ENCODE data around the gene EID3.
"Not testable (repeated sequence)": the region's sequence is repeated elsewhere in the genome, so short reads cannot be mapped to it uniquely, and the experiment has no call there.

EID3 gene

DNA sequence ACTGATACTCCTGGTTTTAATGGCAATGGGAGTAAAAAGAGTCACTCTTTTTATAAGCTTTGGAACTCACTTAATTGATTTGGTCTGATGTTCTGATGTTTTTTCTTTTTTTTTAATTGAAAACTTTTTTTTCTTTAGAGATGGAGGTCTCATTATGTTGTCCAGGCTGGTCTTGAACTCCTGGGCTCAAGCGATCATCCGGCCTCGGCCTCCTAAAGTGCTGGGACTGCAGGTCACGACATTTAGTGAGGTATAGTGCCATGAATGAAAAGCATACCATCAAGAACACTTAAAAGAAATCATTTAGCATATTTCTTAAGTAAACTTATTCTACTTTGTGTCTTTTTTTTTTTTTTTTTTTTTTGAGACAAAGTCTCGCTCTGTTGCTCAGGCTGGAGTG is 12.7 kb upstream of the EID3 start:
- DNase-seq, result no peak

DNA sequence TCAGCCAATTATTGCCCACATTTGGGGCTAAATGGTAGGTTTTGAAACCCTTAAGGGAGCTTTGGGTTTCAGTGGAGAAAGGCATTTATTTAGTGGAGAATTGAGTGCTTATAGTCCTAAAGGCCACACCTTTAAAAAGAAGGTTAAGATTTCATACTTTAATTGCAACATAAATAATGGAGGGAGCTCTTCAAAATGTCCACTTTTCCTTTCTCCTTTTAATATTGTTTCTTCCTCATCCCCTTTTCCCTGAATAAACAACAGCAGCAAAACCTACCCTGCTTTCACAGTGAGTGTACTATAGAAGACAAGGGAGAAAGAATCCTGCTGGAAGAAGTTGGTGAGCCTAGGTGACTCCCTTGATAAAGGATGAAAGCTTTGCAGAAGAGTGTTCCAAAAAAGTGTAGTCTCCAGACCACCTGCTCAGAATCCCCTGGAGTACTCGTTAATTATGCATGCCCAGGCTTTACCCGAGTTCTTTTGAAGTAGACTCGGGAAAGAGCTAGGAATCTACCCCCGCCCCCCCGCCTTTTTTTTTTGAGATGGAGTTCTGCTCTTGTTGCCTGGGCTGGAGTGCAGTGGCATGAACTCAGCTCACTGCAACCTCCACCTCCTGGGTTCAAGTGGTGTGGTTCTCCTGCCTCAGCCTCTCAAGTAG is 11.5 kb upstream of the EID3 start:
- DNase-seq, result no peak

DNA sequence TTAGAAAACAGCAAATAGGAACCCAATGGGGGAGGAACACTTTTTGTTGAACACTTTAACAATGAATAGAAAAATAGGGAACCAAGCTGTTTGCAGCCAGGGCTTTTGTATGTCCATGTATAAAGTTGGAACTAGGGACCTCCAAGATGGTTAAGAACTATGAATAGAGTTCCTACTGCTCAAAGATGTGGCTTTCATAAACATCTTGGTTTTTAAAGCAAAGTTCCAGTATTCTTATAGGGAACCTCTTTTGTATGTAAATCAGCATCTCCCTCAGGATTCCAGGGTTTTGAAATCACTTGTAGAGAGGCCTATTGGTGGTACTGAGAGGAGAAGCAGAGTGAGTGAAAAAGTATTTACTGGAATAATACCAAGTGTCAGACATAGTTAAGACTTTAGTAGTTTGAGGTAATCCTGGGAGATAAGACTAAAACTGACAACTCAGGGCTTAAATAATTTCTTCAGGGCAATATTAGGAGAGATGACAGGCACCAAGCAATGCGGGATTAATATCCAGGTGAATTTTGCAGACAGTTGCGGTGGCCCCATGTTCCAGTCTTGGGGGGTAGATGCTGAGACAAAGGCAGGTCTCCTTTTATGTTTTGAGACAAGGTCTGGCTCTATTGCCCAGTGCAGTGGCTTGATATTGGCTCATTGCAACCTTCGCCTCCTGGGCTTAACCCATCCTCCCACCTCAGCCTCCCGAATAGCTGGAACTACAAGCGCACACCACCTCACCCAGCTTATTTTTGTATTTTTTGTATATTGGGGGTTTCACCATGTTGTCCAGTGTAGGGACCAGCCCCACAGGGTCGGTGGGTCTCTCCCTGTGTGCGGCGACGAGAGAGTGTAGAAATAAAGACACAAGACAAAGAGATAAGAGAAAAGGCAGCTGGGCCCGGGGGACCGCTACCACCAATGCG is 10.4 kb upstream of the EID3 start:
- DNase-seq, result no peak

DNA sequence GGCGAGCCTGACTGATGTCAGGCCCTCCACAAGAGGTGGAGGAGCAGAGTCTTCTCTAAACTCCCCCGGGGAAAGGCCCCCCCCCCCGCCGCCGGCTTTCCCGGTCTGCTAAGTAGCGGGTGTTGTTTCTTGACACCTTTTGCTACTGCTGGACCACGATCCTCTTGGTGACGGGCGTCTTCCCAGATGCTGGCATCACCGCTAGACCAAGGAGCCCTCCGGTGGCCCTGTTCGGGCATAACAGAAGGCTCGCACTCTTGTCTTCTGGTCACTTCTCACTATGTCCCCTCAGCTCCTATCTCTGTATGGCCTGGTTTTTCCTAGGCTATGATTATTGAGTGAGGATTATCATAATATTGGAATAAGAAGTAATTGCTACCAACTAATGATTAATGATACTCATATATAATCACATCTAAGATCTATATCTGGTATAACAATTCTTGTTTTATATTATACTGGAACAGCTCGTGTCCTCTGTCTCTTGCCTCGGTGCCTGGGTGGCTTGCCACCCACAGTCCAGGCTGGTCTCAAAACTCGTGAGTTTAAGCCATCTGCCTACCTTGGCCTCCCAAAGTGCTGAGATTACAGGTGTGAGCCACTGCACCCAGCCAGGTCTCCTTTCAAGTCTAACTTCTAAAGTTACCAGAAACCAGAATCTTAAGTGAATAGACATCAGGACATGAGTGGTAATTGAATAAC is 9.2 kb upstream of the EID3 start:
- DNase-seq, result not testable (repeated sequence)

DNA sequence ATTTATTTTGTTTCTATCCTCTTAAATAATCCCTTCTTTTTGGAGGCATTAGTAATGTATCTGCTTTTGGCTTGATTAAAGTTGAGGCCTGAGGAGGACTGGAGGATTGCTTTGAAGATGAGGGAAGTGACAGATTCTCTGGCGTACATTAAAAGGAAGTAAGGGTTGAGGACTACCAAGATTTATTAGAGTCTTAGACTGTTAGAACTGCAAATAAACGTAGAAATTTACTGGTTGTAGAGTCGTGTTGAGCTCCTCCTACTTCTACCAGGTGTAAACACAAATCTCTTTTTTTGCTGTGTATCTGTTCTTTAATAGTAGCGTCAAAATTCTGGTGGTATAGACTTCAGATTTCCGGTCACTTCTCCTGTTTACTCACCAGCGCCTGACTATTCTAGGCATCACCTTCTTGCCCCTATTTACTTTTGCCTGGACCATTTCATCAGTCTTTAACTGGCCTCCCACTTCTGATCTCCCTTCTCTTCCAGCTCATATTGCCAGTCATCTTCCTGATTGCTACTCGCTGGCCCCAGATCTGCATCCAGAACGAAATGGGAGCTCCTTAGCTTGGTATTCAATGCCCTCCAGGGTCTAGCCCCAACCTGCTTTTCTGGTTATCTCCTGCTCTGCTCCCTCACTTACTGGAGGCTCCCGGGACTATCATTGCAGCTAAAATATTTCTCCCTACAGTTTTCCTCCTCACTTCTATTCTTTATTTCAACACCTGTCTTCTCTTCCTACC is 8.4 kb upstream of the EID3 start:
- DNase-seq, result no peak

DNA sequence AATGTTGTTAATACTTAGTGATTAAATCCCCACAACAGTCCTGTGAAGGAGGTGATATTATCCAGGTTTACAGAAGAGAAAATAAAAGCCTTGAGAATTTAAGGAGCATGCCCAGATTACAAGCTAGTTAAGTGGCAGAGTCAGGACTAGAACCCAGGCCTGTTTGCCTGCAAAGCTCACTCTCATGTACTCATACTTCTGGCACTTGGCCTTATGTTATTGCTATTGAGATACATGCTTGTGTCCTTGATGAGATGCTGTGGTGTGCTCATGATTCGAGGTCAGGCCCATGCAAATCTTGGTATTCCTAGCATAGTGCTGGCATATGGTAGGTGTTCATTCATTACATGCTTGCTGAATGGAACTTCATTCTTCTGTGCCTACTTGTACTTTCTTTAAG is 7.6 kb upstream of the EID3 start:
- DNase-seq, result no peak

DNA sequence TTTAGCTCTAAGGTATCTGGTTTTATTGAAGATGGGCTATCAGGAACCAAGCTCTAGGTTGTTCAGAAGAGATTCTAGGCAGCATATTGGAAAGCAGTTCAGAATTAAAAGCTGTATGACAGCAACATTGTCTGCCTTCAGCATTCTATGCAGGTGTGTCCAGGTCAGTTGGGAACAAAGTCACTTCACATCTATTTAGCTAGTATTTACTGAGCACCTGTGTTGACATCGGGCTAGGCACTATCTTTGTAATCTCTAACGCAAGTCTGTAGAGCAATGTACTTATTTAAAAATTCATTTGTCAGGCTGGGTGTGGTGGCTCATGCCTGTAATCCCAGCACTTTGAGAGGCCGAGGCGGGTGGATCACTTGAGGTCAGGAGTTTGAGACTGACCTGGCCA is 6.8 kb upstream of the EID3 start:
- no peak for DNase-seq

DNA sequence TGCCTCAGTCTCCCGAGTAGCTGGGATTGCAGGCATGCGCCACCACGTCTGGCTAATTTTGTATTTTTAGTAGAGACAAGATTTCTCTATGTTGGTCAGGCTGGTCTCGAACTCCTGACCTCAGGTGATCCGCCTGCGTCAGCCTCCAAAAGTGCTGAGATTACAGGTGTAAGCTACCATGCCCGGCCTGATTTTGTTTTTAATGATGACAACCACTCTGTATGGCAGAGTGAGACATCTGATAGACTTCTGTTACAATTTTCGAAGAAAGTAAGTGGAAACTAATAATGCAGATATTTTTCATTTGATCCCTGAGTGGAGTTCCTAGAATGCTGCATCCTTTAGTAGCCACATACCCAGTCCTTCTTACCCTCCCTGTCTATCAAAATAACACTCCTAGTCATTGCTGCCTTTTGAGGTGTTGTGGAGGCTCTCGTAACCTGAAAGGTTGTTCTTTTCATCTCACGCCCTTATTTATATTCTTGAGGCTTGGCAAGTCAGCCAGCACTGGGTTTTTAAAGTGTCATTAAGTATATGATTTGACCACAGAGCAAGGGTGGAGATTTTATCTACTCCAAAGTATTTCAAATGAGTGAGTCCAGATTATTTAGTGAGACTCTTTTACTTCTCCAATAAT is 5.9 kb upstream of the EID3 start:
- DNase-seq, result no peak

DNA sequence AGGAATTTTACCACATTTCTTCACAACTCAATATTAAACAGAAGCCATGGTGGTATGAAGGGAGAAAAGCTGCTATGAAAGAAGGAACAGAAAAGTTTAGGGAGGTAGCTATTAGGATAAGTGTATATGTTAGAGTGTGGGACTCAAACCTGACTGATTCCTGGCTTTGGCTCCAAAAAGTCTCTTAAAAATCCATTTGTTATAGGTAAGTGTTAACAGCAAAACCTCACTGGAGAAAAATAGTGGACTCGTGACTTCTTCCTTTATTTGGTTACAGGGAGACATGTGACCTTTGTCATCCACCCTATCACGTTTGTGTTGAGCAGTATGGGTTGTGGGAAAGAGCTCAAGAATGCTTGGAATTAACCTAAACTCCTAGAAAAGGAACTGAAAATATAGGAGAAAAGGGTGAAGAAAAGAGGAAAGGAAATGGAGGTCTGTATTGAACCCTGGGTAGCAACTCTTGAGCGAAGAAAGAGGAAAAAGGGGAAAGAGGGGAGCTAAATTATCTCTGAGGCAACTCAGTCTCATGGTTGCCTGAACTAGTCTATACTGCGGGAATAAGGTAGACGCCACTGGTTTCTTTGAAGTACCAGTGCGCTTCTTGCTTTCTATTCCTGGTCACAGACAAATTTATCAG is 3.6 kb upstream of the EID3 start:
- DNase-seq, result no peak

DNA sequence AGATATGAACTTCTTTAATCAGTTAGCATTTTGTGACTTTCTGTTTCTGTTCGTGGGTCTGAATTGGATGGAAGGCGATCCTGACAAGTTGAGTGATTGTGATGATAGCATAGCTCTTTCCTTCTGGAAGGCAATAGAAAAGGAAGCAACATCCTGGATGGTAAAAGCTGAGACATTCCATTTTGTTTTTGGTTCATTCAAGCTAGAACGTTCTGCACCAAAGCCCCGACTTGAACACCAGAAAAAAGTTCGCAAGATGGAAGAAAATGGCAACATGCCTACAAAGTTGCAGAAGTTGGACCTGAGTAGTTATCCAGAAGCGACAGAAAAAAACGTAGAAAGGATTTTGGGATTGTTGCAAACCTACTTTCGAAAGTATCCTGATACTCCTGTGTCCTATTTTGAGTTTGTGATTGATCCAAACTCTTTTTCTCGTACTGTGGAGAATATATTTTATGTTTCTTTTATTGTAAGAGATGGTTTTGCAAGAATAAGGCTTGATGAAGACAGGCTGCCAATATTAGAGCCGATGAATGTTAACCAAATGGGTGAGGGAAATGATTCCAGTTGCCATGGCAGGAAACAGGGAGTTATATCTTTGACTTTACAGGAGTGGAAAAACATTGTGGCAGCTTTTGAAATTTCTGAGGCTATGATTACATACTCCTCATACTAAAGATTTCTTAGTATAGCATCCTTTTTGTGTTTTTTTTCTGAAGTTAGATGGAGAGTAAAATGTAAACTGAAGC is 896 bp downstream of the EID3 start:
- no peak for DNase-seq

DNA sequence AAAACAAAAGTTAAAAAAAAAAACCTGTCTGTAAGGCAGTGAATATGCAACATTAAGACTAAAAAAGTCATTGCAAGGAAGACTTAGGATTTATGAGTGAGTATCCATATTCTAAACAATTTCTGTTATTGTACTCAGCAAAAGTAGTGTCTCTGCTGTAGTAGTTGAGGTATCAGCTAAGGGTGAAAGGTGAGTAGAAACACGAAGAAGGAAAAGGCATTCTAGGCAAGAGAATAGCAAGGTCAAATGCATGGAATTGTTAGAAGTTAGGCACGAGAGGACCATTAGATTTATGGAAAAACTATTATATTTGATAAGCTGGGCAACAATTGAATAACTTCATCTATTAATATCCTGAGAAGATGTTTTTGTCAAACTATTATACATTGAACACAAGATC is 1.8 kb downstream of the EID3 start:
- DNase-seq, result no peak

DNA sequence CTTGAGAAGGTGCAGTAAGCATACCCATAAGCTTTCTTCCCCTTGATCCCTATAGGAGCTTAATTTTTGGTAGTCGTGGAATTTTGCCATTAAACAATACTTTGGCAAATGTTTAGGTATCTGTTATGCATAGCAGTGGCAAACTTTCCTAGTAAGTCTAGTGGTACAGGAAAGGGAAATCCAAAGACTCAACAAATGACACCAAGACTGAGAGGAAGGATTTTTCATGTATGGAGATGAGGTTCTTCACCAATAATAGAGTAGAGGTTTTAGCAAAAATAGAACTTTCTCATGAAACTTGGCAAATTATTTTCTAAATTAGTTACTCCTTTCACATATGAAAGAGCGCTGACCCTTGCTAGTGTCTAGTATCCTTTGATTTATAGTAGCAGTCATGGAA is 2.8 kb downstream of the EID3 start:
- no peak for DNase-seq

DNA sequence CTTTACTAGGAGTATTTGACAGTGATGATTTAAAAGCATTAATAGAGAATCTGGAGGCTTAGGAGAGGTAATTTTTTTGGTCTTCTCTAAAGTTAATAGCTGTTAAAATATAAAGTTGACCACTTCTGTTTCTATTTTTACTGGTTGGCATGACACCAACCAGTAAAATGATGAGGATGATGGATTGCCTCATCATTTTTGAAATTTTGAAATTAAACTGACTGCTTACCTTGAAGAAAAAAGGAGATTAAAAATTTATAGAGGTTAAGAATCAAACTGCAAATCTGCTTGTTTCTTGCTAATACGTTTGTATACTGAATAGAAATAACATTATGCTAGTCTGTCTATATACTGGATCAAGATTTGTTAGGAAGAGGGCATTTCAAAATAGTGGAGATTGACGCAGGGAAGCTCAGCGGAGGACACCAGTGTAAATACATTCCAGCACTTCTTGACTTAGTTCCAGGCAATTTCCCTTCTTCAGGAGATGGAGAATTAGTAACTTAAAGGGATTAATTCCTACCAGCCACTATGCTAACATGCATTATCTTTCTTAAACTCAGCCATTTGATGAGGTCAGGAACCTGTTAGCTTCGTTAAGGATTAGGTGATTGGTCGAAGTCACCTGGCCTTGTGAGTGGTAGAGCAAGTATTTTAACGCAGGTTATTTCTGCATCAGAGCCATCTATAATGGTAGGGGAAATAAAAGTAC is 3.6 kb downstream of the EID3 start:
- DNase-seq, result no peak

DNA sequence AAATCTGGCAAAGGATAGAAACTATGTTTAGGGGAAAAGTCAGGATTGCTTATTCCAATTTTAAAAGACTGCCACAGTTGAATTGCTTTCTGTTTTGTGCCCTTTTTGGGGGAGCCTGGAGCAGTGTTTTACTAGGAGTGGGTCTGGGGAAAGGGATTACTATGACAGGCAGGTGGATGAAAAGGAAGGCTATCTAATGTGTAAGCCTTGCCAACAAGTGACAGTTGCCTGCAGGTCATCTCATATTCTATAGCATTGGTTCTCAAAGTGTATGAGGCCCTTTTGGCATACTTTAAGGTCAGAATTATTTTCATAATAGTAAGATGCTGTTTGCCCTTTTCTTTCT is 4.1 kb downstream of the EID3 start:
- DNase-seq, result no peak

DNA sequence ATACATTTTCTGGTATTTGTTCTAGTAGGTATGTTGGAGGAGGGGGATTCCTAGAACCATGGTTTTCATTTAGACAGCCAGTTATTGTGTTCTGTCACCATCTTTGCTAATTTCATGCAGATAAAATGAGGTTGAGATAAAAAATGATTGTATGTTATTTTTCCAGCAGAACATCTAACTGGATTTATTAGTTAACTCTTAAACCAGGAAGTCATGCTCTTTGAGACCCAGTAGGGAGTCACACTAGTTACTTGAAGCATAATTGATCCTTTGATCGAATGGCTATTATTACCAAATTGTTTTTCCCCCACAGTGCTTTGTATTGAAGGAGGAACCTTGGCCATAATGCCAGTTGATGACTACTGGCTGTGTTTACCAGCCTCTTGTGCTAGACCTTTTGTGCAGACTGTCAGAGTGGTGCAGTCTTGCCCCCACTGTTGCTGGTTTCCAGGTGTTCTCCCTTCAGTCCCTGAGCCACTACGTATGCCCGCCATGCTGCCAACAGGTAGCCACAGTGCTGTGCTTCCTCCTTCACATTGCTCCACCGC is 6.0 kb downstream of the EID3 start:
- no peak for DNase-seq

DNA sequence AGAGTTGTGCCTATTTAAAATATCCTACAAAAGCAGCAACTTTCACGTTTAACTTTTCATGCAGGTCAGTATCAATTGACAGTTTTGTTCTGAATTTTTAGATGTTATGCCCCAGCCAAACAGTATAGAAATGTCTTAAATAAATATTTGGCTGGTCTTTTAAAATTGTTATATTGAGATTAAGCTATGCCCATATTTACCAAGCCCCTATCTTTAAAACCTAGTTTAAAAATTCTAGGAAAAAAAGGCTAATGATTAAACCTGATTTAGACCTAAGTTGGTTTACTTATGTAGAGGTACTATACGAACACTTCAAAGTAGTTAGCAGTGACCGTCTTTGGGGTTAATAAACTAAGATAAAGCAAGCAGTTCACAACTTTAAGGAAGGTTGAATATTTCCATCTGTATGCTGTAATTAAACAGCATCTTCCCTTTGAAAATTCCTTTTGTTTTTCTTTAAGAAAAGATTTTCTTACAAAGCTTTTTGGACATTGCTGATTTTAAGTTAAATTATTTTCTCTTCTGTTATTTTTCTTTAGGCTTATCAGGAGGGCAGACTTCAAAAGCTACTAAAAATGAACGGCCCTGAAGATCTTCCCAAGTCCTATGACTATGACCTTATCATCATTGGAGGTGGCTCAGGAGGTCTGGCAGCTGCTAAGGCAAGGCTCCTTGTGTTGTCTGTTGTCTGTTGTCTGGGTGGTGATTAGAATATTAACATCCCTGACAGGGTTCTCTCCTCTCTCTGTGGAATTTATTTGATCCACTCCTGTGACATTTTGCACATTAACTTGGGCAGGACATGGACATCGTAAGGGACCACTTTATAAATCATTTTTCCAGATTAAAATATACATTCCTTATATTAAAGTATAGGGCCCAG is 7.5 kb downstream of the EID3 start:
- DNase-seq, result no peak

DNA sequence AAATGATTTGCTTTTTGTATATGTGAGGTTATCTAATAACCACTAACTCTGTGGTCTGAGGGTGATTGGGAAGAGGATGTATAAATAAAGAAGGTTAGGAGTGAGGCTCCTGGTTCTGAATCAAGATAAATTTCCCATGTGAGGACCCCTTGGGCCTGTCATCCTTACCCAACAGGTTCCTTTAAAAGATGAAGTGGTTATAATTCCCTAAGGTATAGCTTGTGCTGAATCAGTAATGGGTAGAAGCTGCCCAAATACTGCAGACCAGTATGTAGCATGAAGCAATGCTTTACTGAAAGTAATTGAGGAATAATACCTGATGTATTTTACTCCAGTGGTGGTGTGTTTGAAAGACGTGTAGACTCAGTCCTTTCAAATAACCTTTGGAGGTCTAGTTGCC is 8.7 kb downstream of the EID3 start:
- no peak for DNase-seq

DNA sequence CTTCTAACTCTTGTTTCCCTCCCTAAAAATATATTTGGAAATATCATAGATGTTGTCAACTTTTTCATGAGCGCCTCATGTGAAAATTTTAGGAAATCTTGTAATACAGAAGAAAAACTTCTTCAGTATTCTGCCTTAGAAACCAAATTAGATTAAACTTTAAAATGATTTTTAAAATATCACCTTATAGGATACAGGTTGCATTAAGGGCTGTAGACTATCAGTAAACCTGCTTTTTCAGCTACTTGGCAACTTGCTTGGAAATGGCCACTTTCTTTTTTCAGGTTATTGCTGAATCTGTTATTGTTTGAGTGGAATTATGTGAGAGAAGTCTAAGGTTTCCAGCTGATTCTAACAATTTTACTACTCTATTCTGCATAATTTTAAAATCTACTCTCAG is 9.1 kb downstream of the EID3 start:
- DNase-seq, result no peak

DNA sequence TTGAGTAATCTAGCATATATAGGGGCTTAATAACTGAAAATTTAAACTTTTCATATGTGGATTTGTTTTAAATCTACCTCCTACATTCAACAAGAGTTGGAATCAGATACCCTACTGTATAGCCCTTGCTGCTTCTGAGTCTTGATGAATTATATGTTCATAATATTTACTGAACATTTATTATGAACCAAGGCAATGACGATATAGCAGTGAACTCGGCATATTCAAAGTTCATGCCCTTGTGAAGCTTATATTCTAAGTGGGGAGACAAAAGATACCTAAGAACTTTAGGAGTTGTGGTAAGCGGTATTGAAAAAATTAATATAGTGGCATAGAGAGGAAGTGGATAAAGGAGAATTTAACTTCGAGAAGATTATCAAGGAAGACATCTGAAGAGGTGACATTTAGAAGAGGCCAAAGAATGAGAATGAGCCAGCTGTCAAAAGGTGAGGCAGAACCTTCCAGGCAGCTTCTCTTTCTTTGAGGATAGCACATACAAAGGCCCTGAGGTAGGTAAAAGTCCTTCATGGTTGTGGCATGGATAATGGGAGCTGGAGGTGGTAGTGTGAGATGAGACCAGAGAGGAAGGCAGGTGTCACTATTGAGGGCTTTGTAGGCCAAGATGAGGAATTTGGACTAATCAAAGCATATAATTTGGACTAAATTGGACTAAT is 10.2 kb downstream of the EID3 start:
- no peak for DNase-seq

Measured in cerebellar nuclear complex (tissue), 1 donor.